Endothelial cell of umbilical vein (primary cell): ENCODE measurements around the gene BCL7C. TPM values are rescaled to one million over a fixed set of nuclear protein-coding genes. Genes with fewer than 3 reads are reported as not detected.

Experiments used
- BruUV-seq: library from RNA; stranded (reverse); fragments of 400-500 nt; replicated peaks from 2 replicates; lab custom pipeline; 2021; lab: Mats Ljungman, UMichigan
- CTCF ChIA-PET: fragments of 300-600, 350-600 bp; sonication (Branson Sonifier 250); formaldehyde crosslinking; loops from one replicate; lab custom pipeline; 2021; ENCODE audit warnings: antibody characterized with exemption, inconsistent platforms; lab: Charles Lee
- POLR2A ChIA-PET: fragments of 300-600, 350-600 bp; sonication (Branson Sonifier 250); formaldehyde crosslinking; loops from one replicate; lab custom pipeline; 2021; ENCODE audit warnings: antibody characterized with exemption, inconsistent platforms; lab: Charles Lee
- DNase-seq: peaks from one replicate; pipeline ENCODE4 v3.0.0-alpha.2; 2011; ENCODE audit warnings: low read depth, low spot score
- FAIRE-seq: peaks from 2 replicates; lab custom pipeline; 2011; peaks lifted over from hg19 to GRCh38; lab: Jason Lieb, UNC
- H2AFZ ChIP-seq: 2 replicates; pipeline ENCODE4 v1.6.0; 2012; ENCODE audit warnings: low read depth, low read length, control low read depth, inconsistent platforms
- H3K27ac ChIP-seq: 2 replicates; pipeline ENCODE4 v1.5.1; 2011; ENCODE audit warnings: low read depth, mild to moderate bottlenecking, control low read depth, low read length, moderate library complexity; ENCODE audit not compliant: insufficient read depth
- H3K27me3 ChIP-seq, 2 experiments: 2 replicates each; pipeline versions ENCODE4 v1.6.0 to v1.6.1; 2011; ENCODE audit warnings: low read length in 2 of 2, mixed read lengths in 1 of 2; ENCODE audit not compliant: control insufficient read depth in 2 of 2, insufficient read depth in 2 of 2
- H3K36me3 ChIP-seq, 2 experiments: 2 replicates in 1 of 2; 3 replicates in 1 of 2; pipeline ENCODE4 v1.5.1; 2011; ENCODE audit warnings: low read length in 2 of 2, mild to moderate bottlenecking in 1 of 2, moderate library complexity in 1 of 2; ENCODE audit not compliant: control insufficient read depth in 2 of 2, insufficient read depth in 2 of 2; ENCODE audit errors: extremely low read depth in 1 of 2
- H3K4me1 ChIP-seq: 3 replicates; pipeline ENCODE4 v1.5.1; 2011; ENCODE audit warnings: mild to moderate bottlenecking, low read length; ENCODE audit not compliant: control insufficient read depth, insufficient read depth; ENCODE audit errors: extremely low read depth
- H3K4me2 ChIP-seq: 2 replicates; pipeline ENCODE4 v1.6.1; 2011; ENCODE audit warnings: low read length, control low read depth, mixed read lengths; ENCODE audit not compliant: insufficient read depth
- H3K4me3 ChIP-seq, 3 experiments: fragments of 200-600 bp in 1 of 3; sonication (generic), shearing (Covaris generic) in 1 of 3; replicated peaks in 1 of 3; 2 replicates each; pipeline ENCODE4 v1.5.1; 2011 to 2016; ENCODE audit warnings: control low read depth in 3 of 3, low read length in 3 of 3, mild to moderate bottlenecking in 2 of 3, inconsistent platforms in 1 of 3, low read depth in 1 of 3, moderate library complexity in 1 of 3; ENCODE audit not compliant: insufficient read depth in 1 of 3
- H3K79me2 ChIP-seq: 2 replicates; pipeline ENCODE4 v1.6.0; 2012; ENCODE audit warnings: low read length, inconsistent platforms; ENCODE audit not compliant: control insufficient read depth, insufficient read depth
- H3K9ac ChIP-seq: replicated peaks from 2 replicates; pipeline ENCODE3; 2011; ENCODE audit warnings: low read length, control low read depth; ENCODE audit not compliant: insufficient read depth; ENCODE audit errors: extremely low read depth
- H3K9me1 ChIP-seq: replicated peaks from 3 replicates; pipeline ENCODE4 v1.6.0; 2011; ENCODE audit warnings: mild to moderate bottlenecking, low read length; ENCODE audit not compliant: control insufficient read depth, insufficient read depth; ENCODE audit errors: extremely low read depth
- H3K9me3 ChIP-seq: replicated peaks from 2 replicates; pipeline ENCODE4 v1.5.1; 2012; ENCODE audit warnings: low read length, inconsistent platforms; ENCODE audit not compliant: control insufficient read depth, insufficient read depth
- H4K20me1 ChIP-seq: replicated peaks from 2 replicates; pipeline ENCODE3; 2011; ENCODE audit warnings: mild to moderate bottlenecking, low read length; ENCODE audit not compliant: control insufficient read depth, insufficient read depth; ENCODE audit errors: extremely low read depth
- CTCF ChIP-seq, 2 donors: IDR thresholded peaks; 1 replicate in 1 of 2; 2 replicates in 1 of 2; pipeline ENCODE4 v1.5.1; 2011; ENCODE audit warnings: low read length in 2 of 2, mild to moderate bottlenecking in 2 of 2, moderate library complexity in 2 of 2, control low read depth in 1 of 2, inconsistent platforms in 1 of 2, low read depth in 1 of 2; ENCODE audit not compliant: insufficient read depth in 1 of 2; ENCODE audit errors: extremely low read depth in 1 of 2
- GATA2 ChIP-seq: IDR thresholded peaks from 2 replicates; pipeline ENCODE4 v1.7.0; 2011; ENCODE audit warnings: low read depth, mild to moderate bottlenecking, moderate library complexity, mixed read lengths, low read length; ENCODE audit not compliant: insufficient read length, insufficient read depth
- JUN ChIP-seq: IDR thresholded peaks from 2 replicates; pipeline ENCODE4 v1.6.1; 2011; ENCODE audit warnings: borderline replicate concordance, low read depth; ENCODE audit not compliant: insufficient read length, insufficient read depth
- POLR2A ChIP-seq: IDR thresholded peaks from 2 replicates; pipeline ENCODE4 v1.6.1; 2012; ENCODE audit warnings: low read depth, mild to moderate bottlenecking, control low read depth, low read length
- dilution Hi-C: fragments of 300-500 bp; cut with MboI; formaldehyde crosslinking; loops from one replicate; pipeline ENCODE4 v1.15.0; 2019; ENCODE audit warnings: low sequenced_read_pairs; ENCODE audit not compliant: extremely low pct_ligation_motif_present
- intact Hi-C: fragments of 100-400 bp; cut with micrococcal nuclease; formaldehyde crosslinking; loops from one replicate; pipeline ENCODE4 v1.10.0; 2022
- polyA plus RNA-seq, 4 experiments: library from polyadenylated mRNA; depleted of rRNA in 3 of 4; stranded (reverse) in 3 of 4; unstranded in 1 of 4; fragments of >200 nt; gene quantifications; 2 replicates each; pipeline versions ENCODE4 v1.2.1 to v1.2.3, GENCODE V29; 2011 to 2012; ENCODE audit warnings: missing spikeins in 1 of 4
- total RNA-seq: library from RNA; stranded (reverse); gene quantifications from 2 replicates; pipeline ENCODE4 v1.2.3, GENCODE V29; 2021
- TF ChIP-seq, protein P1 (sequence below): IDR thresholded peaks from 2 replicates; pipeline ENCODE4 v1.6.1; 2011; ENCODE audit not compliant: insufficient read depth, insufficient read length

The BCL7C gene
- total and polyA plus RNA-seq, 2 donors (not counting 3 experiments of a cell fraction or from before 2014, with no cell fraction given), result 30.2 to 38.3 TPM

DNA sequence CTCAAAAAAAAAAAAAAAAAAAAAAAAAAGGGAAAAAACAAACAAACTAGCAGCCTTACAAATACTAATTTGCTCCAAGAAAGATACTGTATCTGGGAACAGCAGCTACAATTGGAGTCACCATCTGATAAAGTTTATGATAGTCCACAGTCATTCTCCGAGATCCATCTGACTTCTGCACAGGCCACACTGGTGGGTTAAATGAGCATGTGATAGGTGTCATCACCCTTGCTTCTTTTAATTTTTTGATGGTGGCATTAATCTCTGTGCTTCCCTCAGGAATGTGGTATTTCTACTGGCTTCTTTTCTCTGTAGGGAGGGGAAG lies 49.6 kb downstream of the BCL7C start:
- POLR2A ChIA-PET, result interaction anchor here (0.9 to 1.2 kb wide), 2 partner anchors 31 to 57 kb away, joined by 4 to 6 read pairs; no protein-coding TSS in a partner anchor
- dilution Hi-C loops, result no loop called here

More for the DNA sequence above, 49.6 kb downstream of the BCL7C start:
- Histone ChIP-seq H4K20me1 (no peaks in the 10 kb centered on the region), H3K27ac (no peak overlapping the region), H2AFZ (no peak overlapping the region), H3K4me2 (no peak overlapping the region), H3K4me3 (no peak overlapping the region), H3K79me2 (no peaks in the 10 kb centered on the region), H3K36me3 (no peaks in the 10 kb centered on the region), H3K9me1 (no peaks in the 10 kb centered on the region), H3K9me3 (no peaks in the 10 kb centered on the region), H3K4me1 (no peaks in the 10 kb centered on the region), H3K27me3 (no peaks in the 10 kb centered on the region), H3K9ac (no peak overlapping the region)
- DNase-seq (no peak), FAIRE-seq (no peak)
- no peak for TF ChIP-seq POLR2A
- TF ChIP-seq GATA2, result no peak
- TF ChIP-seq, protein P1, sequence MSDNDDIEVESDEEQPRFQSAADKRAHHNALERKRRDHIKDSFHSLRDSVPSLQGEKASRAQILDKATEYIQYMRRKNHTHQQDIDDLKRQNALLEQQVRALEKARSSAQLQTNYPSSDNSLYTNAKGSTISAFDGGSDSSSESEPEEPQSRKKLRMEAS, result no peak
- no peak for TF ChIP-seq CTCF (IDR thresholded peaks at IDR 0.05; ENCODE audit: extremely low read depth in 1 of 2, insufficient read depth in 1 of 2, low read depth in 1 of 2, low read length in 2 of 2)
- TF ChIP-seq JUN, result no peak
- CTCF ChIA-PET, result interaction anchor here (0.7 to 3.7 kb wide), 45 partner anchors 9 to 150 kb away, joined by 3 to 128 read pairs (median 7); partner anchors contain the start of genes BCL7C, CTF1, FBXL19 and PHKG2
- intact Hi-C loops, result loop anchor here (1.0 to 5.0 kb wide), 7 partner anchors 30 to 1023 kb away; no protein-coding TSS in a partner anchor
- no TSS peak for BruUV-seq
